HEK293 (cell line): ENCODE results near the gene METTL23.

ENCODE experiments used
- BCL6B ChIP-seq: fragments of 450-650 bp; formaldehyde crosslinking; IDR thresholded peaks from 2 replicates; pipeline ENCODE4 v1.5.1; 2017; ENCODE audit warnings: missing biosample characterization, missing genetic modification characterization
- GLIS1 ChIP-seq: fragments of 450-650 bp; formaldehyde crosslinking; IDR thresholded peaks from 2 replicates; pipeline ENCODE4 v1.5.1; 2016; ENCODE audit warnings: missing biosample characterization, missing genetic modification characterization
- INSM2 ChIP-seq: fragments of 450-650 bp; formaldehyde crosslinking; IDR thresholded peaks from 2 replicates; pipeline ENCODE4 v1.5.1; 2016; ENCODE audit warnings: missing biosample characterization, missing genetic modification characterization
- MYNN ChIP-seq: fragments of 450-650 bp; formaldehyde crosslinking; IDR thresholded peaks from 2 replicates; pipeline ENCODE4 v1.5.1; 2016; ENCODE audit warnings: missing biosample characterization, missing genetic modification characterization, borderline replicate concordance
- ZBTB44 ChIP-seq: fragments of 450-650 bp; IDR thresholded peaks from 2 replicates; pipeline ENCODE4 v1.5.1; 2018; ENCODE audit warnings: missing biosample characterization, mild to moderate bottlenecking, missing genetic modification characterization
- ZNF223 ChIP-seq: fragments of 450-650 bp; formaldehyde crosslinking; IDR thresholded peaks from 2 replicates; pipeline ENCODE4 v1.5.1; 2016; ENCODE audit warnings: missing biosample characterization, missing genetic modification characterization
- ZNF24 ChIP-seq: fragments of 450-650 bp; formaldehyde crosslinking; IDR thresholded peaks from 2 replicates; pipeline ENCODE4 v1.5.1; 2016; ENCODE audit warnings: missing biosample characterization, missing genetic modification characterization
- ZNF248 ChIP-seq: fragments of 450-650 bp; formaldehyde crosslinking; IDR thresholded peaks from 2 replicates; pipeline ENCODE4 v1.5.1; 2017; ENCODE audit warnings: missing biosample characterization, missing genetic modification characterization
- ZNF302 ChIP-seq: fragments of 450-650 bp; formaldehyde crosslinking; IDR thresholded peaks from 2 replicates; pipeline ENCODE4 v1.5.1; 2016; ENCODE audit warnings: missing biosample characterization, missing genetic modification characterization, low read depth
- ZNF324 ChIP-seq: fragments of 450-650 bp; formaldehyde crosslinking; IDR thresholded peaks from 2 replicates; pipeline ENCODE4 v1.5.1; 2016; ENCODE audit warnings: missing biosample characterization, missing genetic modification characterization
- ZNF394 ChIP-seq: fragments of 450-650 bp; formaldehyde crosslinking; IDR thresholded peaks from 2 replicates; pipeline ENCODE4 v1.5.1; 2016; ENCODE audit warnings: missing biosample characterization, missing genetic modification characterization, mild to moderate bottlenecking, moderate library complexity, borderline replicate concordance
- ZNF433 ChIP-seq: fragments of 450-650 bp; formaldehyde crosslinking; IDR thresholded peaks from 2 replicates; pipeline ENCODE4 v1.5.1; 2016; ENCODE audit warnings: missing biosample characterization, missing genetic modification characterization, low read depth
- ZNF639 ChIP-seq: fragments of 450-650 bp; formaldehyde crosslinking; IDR thresholded peaks from 2 replicates; pipeline ENCODE4 v1.5.1; 2016; ENCODE audit warnings: missing biosample characterization, missing genetic modification characterization
- ZNF654 ChIP-seq: fragments of 450-650 bp; formaldehyde crosslinking; IDR thresholded peaks from 2 replicates; pipeline ENCODE4 v1.5.1; 2016; ENCODE audit warnings: low read depth, missing biosample characterization, missing genetic modification characterization
- ZNF701 ChIP-seq: fragments of 450-650 bp; formaldehyde crosslinking; IDR thresholded peaks from 2 replicates; pipeline ENCODE4 v1.5.1; 2016; ENCODE audit warnings: missing biosample characterization, missing genetic modification characterization
- ZNF776 ChIP-seq: fragments of 450-650 bp; formaldehyde crosslinking; IDR thresholded peaks from 2 replicates; pipeline ENCODE4 v1.5.0; 2017; ENCODE audit warnings: missing biosample characterization, missing genetic modification characterization, borderline replicate concordance
- ZNF792 ChIP-seq: fragments of 450-650 bp; formaldehyde crosslinking; IDR thresholded peaks from 2 replicates; pipeline ENCODE4 v1.5.1; 2016; ENCODE audit warnings: missing biosample characterization, missing genetic modification characterization
- ZSCAN16 ChIP-seq: fragments of 450-650 bp; formaldehyde crosslinking; IDR thresholded peaks from 2 replicates; pipeline ENCODE4 v1.5.1; 2016; ENCODE audit warnings: missing biosample characterization, missing genetic modification characterization
- ZSCAN23 ChIP-seq: fragments of 450-650 bp; formaldehyde crosslinking; IDR thresholded peaks from 2 replicates; pipeline ENCODE4 v1.5.1; 2016; ENCODE audit warnings: missing biosample characterization, missing genetic modification characterization
- ZSCAN5A ChIP-seq: fragments of 450-650 bp; formaldehyde crosslinking; IDR thresholded peaks from 2 replicates; pipeline ENCODE4 v1.5.1; 2016; ENCODE audit warnings: missing biosample characterization, missing genetic modification characterization
- TF ChIP-seq, protein P1 (sequence below): fragments of 450-650 bp; formaldehyde crosslinking; IDR thresholded peaks from 2 replicates; pipeline ENCODE4 v1.5.1; 2016; ENCODE audit warnings: missing biosample characterization, missing genetic modification characterization
- TF ChIP-seq, protein P2 (sequence below): fragments of 450-650 bp; formaldehyde crosslinking; IDR thresholded peaks from 2 replicates; pipeline ENCODE4 v1.5.1; 2016; ENCODE audit warnings: missing biosample characterization, missing genetic modification characterization
- TF ChIP-seq, protein P3 (sequence below): fragments of 450-650 bp; formaldehyde crosslinking; IDR thresholded peaks from 2 replicates; pipeline ENCODE4 v1.5.1; 2016; ENCODE audit warnings: missing biosample characterization, missing genetic modification characterization
- TF ChIP-seq, protein P4 (sequence below): fragments of 450-650 bp; formaldehyde crosslinking; IDR thresholded peaks from 2 replicates; pipeline ENCODE4 v1.5.1; 2016; ENCODE audit warnings: missing biosample characterization, missing genetic modification characterization, low read depth

METTL23 gene

GRCh38 chr17:76737676-76738467, 11.2 kb downstream of the METTL23 start, which contains the start of gene MFSD11 (continued):
- TF ChIP-seq ZNF24 (tag by site-specific recombination) (peak; percentile 72; the same call in 1 of the 2 replicates), ZSCAN16 (tag by site-specific recombination) (peak; percentile 59; the same call in 1 of the 2 replicates), ZNF639 (tag by site-specific recombination) (no peak; the same call in 1 of the 2 replicates), MYNN (tag by site-specific recombination) (no peak; the same call in 1 of the 2 replicates), ZNF792 (tag by site-specific recombination) (no peak), ZNF701 (tag by site-specific recombination) (no peak), INSM2 (tag by site-specific recombination) (peak; percentile 84; the same call in 1 of the 2 replicates), ZNF302 (tag by site-specific recombination) (no peak), BCL6B (tag by site-specific recombination) (no peak), ZNF776 (tag by site-specific recombination) (no peak), GLIS1 (tag by site-specific recombination) (peak; percentile 81), ZNF223 (tag by site-specific recombination) (no peak), ZSCAN5A (tag by site-specific recombination) (0 out of 2 replicates have a peak, but pooled peaks have one; percentile 45), ZBTB44 (tag by site-specific recombination) (peak; percentile 78), ZNF324 (peak; percentile 11; the same call in 1 of the 2 replicates), ZSCAN23 (tag by site-specific recombination) (peak; percentile 73; the same call in 1 of the 2 replicates), ZNF248 (no peak), ZNF654 (tag by site-specific recombination) (no peak), ZNF433 (tag by site-specific recombination) (no peak), ZNF394 (tag by site-specific recombination) (peak; percentile 62; the same call in 1 of the 2 replicates)
- TF ChIP-seq, protein P1, sequence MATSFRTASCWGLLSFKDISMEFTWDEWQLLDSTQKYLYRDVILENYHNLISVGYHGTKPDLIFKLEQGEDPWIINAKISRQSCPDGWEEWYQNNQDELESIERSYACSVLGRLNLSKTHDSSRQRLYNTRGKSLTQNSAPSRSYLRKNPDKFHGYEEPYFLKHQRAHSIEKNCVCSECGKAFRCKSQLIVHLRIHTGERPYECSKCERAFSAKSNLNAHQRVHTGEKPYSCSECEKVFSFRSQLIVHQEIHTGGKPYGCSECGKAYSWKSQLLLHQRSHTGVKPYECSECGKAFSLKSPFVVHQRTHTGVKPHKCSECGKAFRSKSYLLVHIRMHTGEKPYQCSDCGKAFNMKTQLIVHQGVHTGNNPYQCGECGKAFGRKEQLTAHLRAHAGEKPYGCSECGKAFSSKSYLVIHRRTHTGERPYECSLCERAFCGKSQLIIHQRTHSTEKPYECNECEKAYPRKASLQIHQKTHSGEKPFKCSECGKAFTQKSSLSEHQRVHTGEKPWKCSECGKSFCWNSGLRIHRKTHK: no peak
- TF ChIP-seq, protein P2, sequence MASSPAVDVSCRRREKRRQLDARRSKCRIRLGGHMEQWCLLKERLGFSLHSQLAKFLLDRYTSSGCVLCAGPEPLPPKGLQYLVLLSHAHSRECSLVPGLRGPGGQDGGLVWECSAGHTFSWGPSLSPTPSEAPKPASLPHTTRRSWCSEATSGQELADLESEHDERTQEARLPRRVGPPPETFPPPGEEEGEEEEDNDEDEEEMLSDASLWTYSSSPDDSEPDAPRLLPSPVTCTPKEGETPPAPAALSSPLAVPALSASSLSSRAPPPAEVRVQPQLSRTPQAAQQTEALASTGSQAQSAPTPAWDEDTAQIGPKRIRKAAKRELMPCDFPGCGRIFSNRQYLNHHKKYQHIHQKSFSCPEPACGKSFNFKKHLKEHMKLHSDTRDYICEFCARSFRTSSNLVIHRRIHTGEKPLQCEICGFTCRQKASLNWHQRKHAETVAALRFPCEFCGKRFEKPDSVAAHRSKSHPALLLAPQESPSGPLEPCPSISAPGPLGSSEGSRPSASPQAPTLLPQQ: peak; percentile 95
- TF ChIP-seq, protein P3, sequence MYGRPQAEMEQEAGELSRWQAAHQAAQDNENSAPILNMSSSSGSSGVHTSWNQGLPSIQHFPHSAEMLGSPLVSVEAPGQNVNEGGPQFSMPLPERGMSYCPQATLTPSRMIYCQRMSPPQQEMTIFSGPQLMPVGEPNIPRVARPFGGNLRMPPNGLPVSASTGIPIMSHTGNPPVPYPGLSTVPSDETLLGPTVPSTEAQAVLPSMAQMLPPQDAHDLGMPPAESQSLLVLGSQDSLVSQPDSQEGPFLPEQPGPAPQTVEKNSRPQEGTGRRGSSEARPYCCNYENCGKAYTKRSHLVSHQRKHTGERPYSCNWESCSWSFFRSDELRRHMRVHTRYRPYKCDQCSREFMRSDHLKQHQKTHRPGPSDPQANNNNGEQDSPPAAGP (tag by site-specific recombination): peak; percentile 81
- TF ChIP-seq, protein P4, sequence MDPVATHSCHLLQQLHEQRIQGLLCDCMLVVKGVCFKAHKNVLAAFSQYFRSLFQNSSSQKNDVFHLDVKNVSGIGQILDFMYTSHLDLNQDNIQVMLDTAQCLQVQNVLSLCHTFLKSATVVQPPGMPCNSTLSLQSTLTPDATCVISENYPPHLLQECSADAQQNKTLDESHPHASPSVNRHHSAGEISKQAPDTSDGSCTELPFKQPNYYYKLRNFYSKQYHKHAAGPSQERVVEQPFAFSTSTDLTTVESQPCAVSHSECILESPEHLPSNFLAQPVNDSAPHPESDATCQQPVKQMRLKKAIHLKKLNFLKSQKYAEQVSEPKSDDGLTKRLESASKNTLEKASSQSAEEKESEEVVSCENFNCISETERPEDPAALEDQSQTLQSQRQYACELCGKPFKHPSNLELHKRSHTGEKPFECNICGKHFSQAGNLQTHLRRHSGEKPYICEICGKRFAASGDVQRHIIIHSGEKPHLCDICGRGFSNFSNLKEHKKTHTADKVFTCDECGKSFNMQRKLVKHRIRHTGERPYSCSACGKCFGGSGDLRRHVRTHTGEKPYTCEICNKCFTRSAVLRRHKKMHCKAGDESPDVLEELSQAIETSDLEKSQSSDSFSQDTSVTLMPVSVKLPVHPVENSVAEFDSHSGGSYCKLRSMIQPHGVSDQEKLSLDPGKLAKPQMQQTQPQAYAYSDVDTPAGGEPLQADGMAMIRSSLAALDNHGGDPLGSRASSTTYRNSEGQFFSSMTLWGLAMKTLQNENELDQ (tag by site-specific recombination): peak; percentile 75; the same call in 1 of the 2 replicates
